Hepatocyte (in vitro differentiated cells): Measurements from ENCODE around the gene BAIAP3.

Experiments used
- EZH2phosphoT487 ChIP-seq: fragments of 200-600 bp; sonication (generic); IDR thresholded peaks from one replicate; pipeline ENCODE4 v1.6.1; 2018; ENCODE audit warnings: antibody characterized with exemption, mild to moderate bottlenecking, low read depth, moderate library complexity; ENCODE audit not compliant: unreplicated experiment, severe bottlenecking
- TF ChIP-seq, protein P1 (sequence below): fragments of 200-600 bp; sonication (generic); IDR thresholded peaks from 2 replicates; pipeline ENCODE4 v1.5.1; 2016; ENCODE audit warnings: antibody characterized with exemption, mild to moderate bottlenecking; ENCODE audit not compliant: poor library complexity

DNA sequence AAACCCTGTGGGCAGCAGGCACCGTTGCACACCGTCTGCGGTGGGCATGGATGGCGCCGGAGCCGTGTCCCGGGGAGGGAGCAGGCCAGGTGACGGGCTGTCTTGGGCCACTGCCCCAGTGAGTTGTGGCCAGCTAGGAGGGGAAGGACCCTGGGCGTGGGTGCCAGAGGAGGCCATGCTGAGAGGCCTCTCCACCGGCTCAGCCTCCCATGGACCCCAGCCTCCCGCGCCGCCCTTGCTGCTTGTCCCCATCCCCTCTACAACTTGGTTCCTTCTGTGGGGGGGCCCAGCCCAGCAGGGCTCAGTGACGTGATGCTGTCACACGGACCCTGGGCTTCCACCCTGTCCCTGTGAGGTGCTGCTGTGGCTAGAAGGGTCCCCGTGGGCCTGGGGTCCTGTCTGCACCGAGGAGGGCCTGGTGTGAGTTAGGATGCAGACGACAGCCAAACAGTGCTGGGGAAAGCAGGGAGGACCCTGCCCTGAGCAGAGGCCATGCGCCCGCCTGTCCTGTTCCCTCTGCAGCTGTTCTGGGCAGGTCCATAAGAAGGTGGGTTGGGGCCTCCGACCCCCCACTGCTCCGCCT lies 12.7 kb upstream of the BAIAP3 start:
- TF ChIP-seq, protein P1, sequence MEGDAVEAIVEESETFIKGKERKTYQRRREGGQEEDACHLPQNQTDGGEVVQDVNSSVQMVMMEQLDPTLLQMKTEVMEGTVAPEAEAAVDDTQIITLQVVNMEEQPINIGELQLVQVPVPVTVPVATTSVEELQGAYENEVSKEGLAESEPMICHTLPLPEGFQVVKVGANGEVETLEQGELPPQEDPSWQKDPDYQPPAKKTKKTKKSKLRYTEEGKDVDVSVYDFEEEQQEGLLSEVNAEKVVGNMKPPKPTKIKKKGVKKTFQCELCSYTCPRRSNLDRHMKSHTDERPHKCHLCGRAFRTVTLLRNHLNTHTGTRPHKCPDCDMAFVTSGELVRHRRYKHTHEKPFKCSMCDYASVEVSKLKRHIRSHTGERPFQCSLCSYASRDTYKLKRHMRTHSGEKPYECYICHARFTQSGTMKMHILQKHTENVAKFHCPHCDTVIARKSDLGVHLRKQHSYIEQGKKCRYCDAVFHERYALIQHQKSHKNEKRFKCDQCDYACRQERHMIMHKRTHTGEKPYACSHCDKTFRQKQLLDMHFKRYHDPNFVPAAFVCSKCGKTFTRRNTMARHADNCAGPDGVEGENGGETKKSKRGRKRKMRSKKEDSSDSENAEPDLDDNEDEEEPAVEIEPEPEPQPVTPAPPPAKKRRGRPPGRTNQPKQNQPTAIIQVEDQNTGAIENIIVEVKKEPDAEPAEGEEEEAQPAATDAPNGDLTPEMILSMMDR, result no peak
- no peak for TF ChIP-seq EZH2phosphoT487
